HL-60 (cell line): ENCODE measurements around the gene PITPNM3.

Source experiments
- CTCF ChIP-seq: IDR thresholded peaks from one replicate; pipeline ENCODE4 v1.5.1; 2011; ENCODE audit warnings: low read length, control low read depth, inconsistent platforms; ENCODE audit not compliant: insufficient read depth
- POLR2AphosphoS5 ChIP-seq: IDR thresholded peaks from 2 replicates; pipeline ENCODE4 v1.6.1; 2012; ENCODE audit warnings: low read depth
- REST ChIP-seq: IDR thresholded peaks from 2 replicates; pipeline ENCODE4 v1.6.1; 2012; ENCODE audit warnings: low read depth; ENCODE audit not compliant: insufficient replicate concordance
- SPI1 ChIP-seq: IDR thresholded peaks from 2 replicates; pipeline ENCODE4 v1.6.1; 2012; ENCODE audit warnings: low read depth, mild to moderate bottlenecking, borderline replicate concordance

- TF ChIP-seq CTCF (no peak), REST (no peak), POLR2AphosphoS5 (no peak), SPI1 (no peak)
Observed at GRCh38 chr17:6548578-6549330, 7.6 kb downstream of the PITPNM3 start.
